ENCODE results near the gene KCNH2. TPM values are rescaled to one million over a fixed set of nuclear protein-coding genes. Genes with fewer than 3 reads are reported as not detected.

KCNH2 gene
- total RNA-seq, 1 donor from 2014 or later = 1.9 TPM

- no peak overlapping the region for H3K4me3 ChIP-seq (ENCODE audit: low read depth, low read length)
- TF ChIP-seq CTCF (conservative IDR thresholded peaks at IDR 0.05; ENCODE audit: low read depth, low read length) = no peak
- DNase-seq (ENCODE audit: low read depth) = no peak
Observed at GRCh38 chr7:150942591-150943452, 35.3 kb downstream of the KCNH2 start.

- DNase-seq (ENCODE audit: low read depth) = no peak
- H3K4me3 ChIP-seq (ENCODE audit: low read depth, low read length) = no peak overlapping the region
- TF ChIP-seq CTCF (conservative IDR thresholded peaks at IDR 0.05; ENCODE audit: low read depth, low read length) = no peak
Observed at GRCh38 chr7:150942001-150942590, 36.0 kb downstream of the KCNH2 start.

- no peak overlapping the region for H3K4me3 ChIP-seq (ENCODE audit: low read depth, low read length)
- TF ChIP-seq CTCF (conservative IDR thresholded peaks at IDR 0.05; ENCODE audit: low read depth, low read length) = no peak
- no peak for DNase-seq (ENCODE audit: low read depth)
Observed at GRCh38 chr7:150941351-150942000, 36.6 kb downstream of the KCNH2 start.

- no peak for DNase-seq (ENCODE audit: low read depth)
- no peak for TF ChIP-seq CTCF (conservative IDR thresholded peaks at IDR 0.05; ENCODE audit: low read depth, low read length)
- no peak overlapping the region for H3K4me3 ChIP-seq (ENCODE audit: low read depth, low read length)
Observed at GRCh38 chr7:150940431-150941102, 37.6 kb downstream of the KCNH2 start.

GRCh38 chr7:150939466-150939865, 38.7 kb downstream of the KCNH2 start:
- no peak for TF ChIP-seq CTCF (conservative IDR thresholded peaks at IDR 0.05; ENCODE audit: low read depth, low read length)
- H3K4me3 ChIP-seq (ENCODE audit: low read depth, low read length) = no peak overlapping the region
- DNase-seq (ENCODE audit: low read depth) = no peak

- TF ChIP-seq CTCF (conservative IDR thresholded peaks at IDR 0.05; ENCODE audit: low read depth, low read length) = no peak
- DNase-seq (ENCODE audit: low read depth) = no peak
- no peak overlapping the region for H3K4me3 ChIP-seq (ENCODE audit: low read depth, low read length)
Observed at GRCh38 chr7:150939052-150939451, 39.1 kb downstream of the KCNH2 start.
